CD4-positive, alpha-beta T cell (primary cell): ENCODE measurements around the gene NFKB1. TPM values are rescaled to one million over a fixed set of nuclear protein-coding genes. Genes with fewer than 3 reads are reported as not detected.

Source experiments
- ATAC-seq: fragments of 200-7000 bp; cut with Tn5 transposase; one replicate; pipeline ENCODE4 v1.10.0; 2022; ENCODE audit warnings: mild to moderate bottlenecking; ENCODE audit not compliant: poor library complexity
- CTCF ChIA-PET: fragments of 350-600 bp; sonication (Branson Sonifier 250); formaldehyde crosslinking; loops from one replicate; lab custom pipeline; 2021; ENCODE audit warnings: antibody characterized with exemption, inconsistent platforms; lab: Charles Lee
- POLR2A ChIA-PET: fragments of 350-600 bp; sonication (Branson Sonifier 250); formaldehyde crosslinking; loops from one replicate; lab custom pipeline; 2021; ENCODE audit warnings: antibody characterized with exemption, inconsistent platforms; lab: Charles Lee
- DNase-seq, 14 experiments: peaks; one replicate each; pipeline ENCODE4 v3.0.0-alpha.2; 2013 to 2020; ENCODE audit warnings: mixed read lengths in 2 of 14
- H3K27ac ChIP-seq, 2 donors: one replicate each; pipeline versions ENCODE4 v1.5.1 to v1.7.0; 2013; ENCODE audit warnings: low read length in 2 of 2, low read depth in 1 of 2, mild to moderate bottlenecking in 1 of 2
- H3K27me3 ChIP-seq, 2 experiments: 1 replicate in 1 of 2; 2 replicates in 1 of 2; pipeline versions ENCODE4 v1.6.1 to v1.7.0; 2013; ENCODE audit warnings: low read length in 2 of 2, control low read depth in 1 of 2, mild to moderate bottlenecking in 1 of 2, moderate library complexity in 1 of 2; ENCODE audit not compliant: insufficient read depth in 2 of 2, control insufficient read depth in 1 of 2
- H3K36me3 ChIP-seq: one replicate; pipeline ENCODE4 v1.6.1; 2013; ENCODE audit warnings: low read length, control low read depth; ENCODE audit not compliant: insufficient read depth
- H3K4me1 ChIP-seq: one replicate; pipeline ENCODE4 v1.6.1; 2013; ENCODE audit warnings: low read length, control low read depth; ENCODE audit not compliant: insufficient read depth
- H3K4me3 ChIP-seq: one replicate; pipeline ENCODE4 v1.5.1; 2013; ENCODE audit warnings: mild to moderate bottlenecking, low read length, moderate library complexity
- H3K9me3 ChIP-seq, 2 experiments: 1 replicate in 1 of 2; 2 replicates in 1 of 2; pipeline versions ENCODE4 v1.6.1 to v1.7.0; 2013; ENCODE audit warnings: low read length in 2 of 2, mild to moderate bottlenecking in 2 of 2, control low read depth in 1 of 2, moderate library complexity in 1 of 2; ENCODE audit not compliant: control insufficient read depth in 1 of 2, insufficient read depth in 1 of 2
- H3K27ac Mint-ChIP-seq: one replicate; pipeline ENCODE4 v1.8.0; 2020; ENCODE audit warnings: mixed read lengths
- H3K27me3 Mint-ChIP-seq: one replicate; pipeline ENCODE4 v1.8.0; 2021; ENCODE audit warnings: mixed read lengths
- H3K36me3 Mint-ChIP-seq: one replicate; pipeline ENCODE4 v1.8.0; 2021; ENCODE audit warnings: low read depth, mixed read lengths
- H3K4me1 Mint-ChIP-seq: one replicate; pipeline ENCODE4 v1.8.0; 2021; ENCODE audit warnings: low read depth, mixed read lengths
- H3K4me3 Mint-ChIP-seq: one replicate; pipeline ENCODE4 v1.8.0; 2020; ENCODE audit warnings: mild to moderate bottlenecking, mixed read lengths
- H3K9me3 Mint-ChIP-seq: one replicate; pipeline ENCODE4 v1.8.0; 2020; ENCODE audit warnings: mixed read lengths
- intact Hi-C, 2 experiments: fragments of 100-400 bp; cut with DNase I in 1 of 2; cut with micrococcal nuclease in 1 of 2; formaldehyde crosslinking; loops; one replicate each; pipeline versions ENCODE4 v1.15.1 to v1.9.0; 2023 to 2025; cut with DNase I, micrococcal nuclease
- total RNA-seq, 174 experiments: library from RNA in 2 of 174; stranded (reverse) in 2 of 174; gene quantifications; one replicate each; pipeline ENCODE4 v1.2.3 and lab custom pipeline; 2021 to 2026
- TF ChIP-seq, protein P1 (sequence below): fragments of 200-600 bp; IDR thresholded peaks from one replicate; pipeline ENCODE4 v1.8.0; 2022; ENCODE audit warnings: antibody characterized with exemption, mild to moderate bottlenecking

The NFKB1 gene
- total RNA-seq, 2 experiments from 2014 or later = 134 TPM

DNA sequence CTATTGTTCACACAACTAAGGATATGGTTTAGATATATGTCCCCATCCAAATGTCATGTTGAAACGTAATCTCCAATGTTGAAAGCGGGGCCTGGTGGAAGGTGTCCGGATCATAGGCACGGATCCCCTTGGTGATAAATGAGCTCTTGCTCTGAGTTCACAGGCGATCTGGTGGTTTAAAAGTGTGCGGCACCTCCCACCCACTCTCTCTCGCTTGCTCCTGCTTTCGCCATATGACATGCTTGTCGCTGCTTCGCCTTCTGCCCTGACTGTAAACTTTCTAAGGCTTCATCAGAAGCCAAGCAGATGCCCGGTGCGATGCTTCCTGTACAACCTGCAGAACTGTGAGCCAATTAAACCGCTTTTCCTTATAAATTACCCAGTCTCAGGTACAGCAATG, 128.5 kb downstream of the NFKB1 start:
- TF ChIP-seq, protein P1, sequence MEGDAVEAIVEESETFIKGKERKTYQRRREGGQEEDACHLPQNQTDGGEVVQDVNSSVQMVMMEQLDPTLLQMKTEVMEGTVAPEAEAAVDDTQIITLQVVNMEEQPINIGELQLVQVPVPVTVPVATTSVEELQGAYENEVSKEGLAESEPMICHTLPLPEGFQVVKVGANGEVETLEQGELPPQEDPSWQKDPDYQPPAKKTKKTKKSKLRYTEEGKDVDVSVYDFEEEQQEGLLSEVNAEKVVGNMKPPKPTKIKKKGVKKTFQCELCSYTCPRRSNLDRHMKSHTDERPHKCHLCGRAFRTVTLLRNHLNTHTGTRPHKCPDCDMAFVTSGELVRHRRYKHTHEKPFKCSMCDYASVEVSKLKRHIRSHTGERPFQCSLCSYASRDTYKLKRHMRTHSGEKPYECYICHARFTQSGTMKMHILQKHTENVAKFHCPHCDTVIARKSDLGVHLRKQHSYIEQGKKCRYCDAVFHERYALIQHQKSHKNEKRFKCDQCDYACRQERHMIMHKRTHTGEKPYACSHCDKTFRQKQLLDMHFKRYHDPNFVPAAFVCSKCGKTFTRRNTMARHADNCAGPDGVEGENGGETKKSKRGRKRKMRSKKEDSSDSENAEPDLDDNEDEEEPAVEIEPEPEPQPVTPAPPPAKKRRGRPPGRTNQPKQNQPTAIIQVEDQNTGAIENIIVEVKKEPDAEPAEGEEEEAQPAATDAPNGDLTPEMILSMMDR = no peak
- H3K27ac ChIP-seq = no peak overlapping the region
- H3K36me3 ChIP-seq = peaks cover 6% of the 10 kb centered on the region
- ATAC-seq = no peak
- peaks cover 12% of the 10 kb centered on the region for H3K36me3 Mint-ChIP-seq
- no peaks in the 10 kb centered on the region for H3K9me3 ChIP-seq
- H3K4me3 ChIP-seq = no peak overlapping the region
- no peak for DNase-seq
- CTCF ChIA-PET = no interaction called here
- peaks cover 65% of the 10 kb centered on the region for H3K4me1 Mint-ChIP-seq
- intact Hi-C loops = loop anchor here in 1 of 2 experiments (5.0 kb wide), 2 partner anchors 197 to 468 kb away; partner anchors contain the start of gene BDH2
- H3K27ac Mint-ChIP-seq = peak overlapping the region; percentile 94
- no peaks in the 10 kb centered on the region for H3K9me3 Mint-ChIP-seq
- POLR2A ChIA-PET = interaction anchor here (1.0 to 2.8 kb wide), 6 partner anchors 17 to 284 kb away, joined by 3 to 26 read pairs (median 10); partner anchors contain the start of genes MANBA, NFKB1, SLC39A8 and UBE2D3
- no peaks in the 10 kb centered on the region for H3K27me3 ChIP-seq
- peak overlapping the region; percentile 12 for H3K4me3 Mint-ChIP-seq
- no peaks in the 10 kb centered on the region for H3K27me3 Mint-ChIP-seq
- peaks cover 24% of the 10 kb centered on the region for H3K4me1 ChIP-seq

DNA sequence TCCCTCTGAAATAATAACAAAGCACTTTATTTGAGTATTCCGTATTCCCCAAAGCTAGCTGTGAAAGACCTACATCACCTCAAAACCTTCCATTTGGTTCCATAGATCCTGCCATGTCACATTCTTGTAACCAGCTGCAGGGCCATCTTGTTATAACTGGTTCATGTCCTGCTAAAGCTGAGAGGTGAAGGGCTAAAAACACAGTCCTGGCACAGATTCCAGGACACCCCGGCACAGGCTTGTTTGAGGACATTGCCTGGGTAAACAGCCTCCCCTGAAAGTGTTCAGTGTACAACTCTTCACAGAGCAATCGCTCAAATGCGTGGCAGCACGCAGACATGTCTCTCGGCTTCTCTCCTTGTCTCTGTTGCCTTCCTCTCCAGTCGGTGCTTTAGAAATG, 130.5 kb downstream of the NFKB1 start:
- no peaks in the 10 kb centered on the region for H3K9me3 ChIP-seq
- H3K36me3 ChIP-seq = peaks cover 13% of the 10 kb centered on the region
- Mint-ChIP-seq H3K9me3 (no peaks in the 10 kb centered on the region), H3K4me3 (no peak overlapping the region), H3K27me3 (no peaks in the 10 kb centered on the region), H3K36me3 (peaks cover 27% of the 10 kb centered on the region), H3K27ac (peak overlapping the region; percentile 94), H3K4me1 (peaks cover 53% of the 10 kb centered on the region)
- DNase-seq (no peak), ATAC-seq (no peak)
- POLR2A ChIA-PET = interaction anchor here (1.4 to 2.8 kb wide), 2 partner anchors 8 to 197 kb away, joined by 7 to 26 read pairs; partner anchors contain the start of gene UBE2D3
- H3K4me3 ChIP-seq = no peak overlapping the region
- TF ChIP-seq, protein P1 = no peak
- H3K4me1 ChIP-seq = peaks cover 20% of the 10 kb centered on the region
- H3K27ac ChIP-seq = peak overlapping the region in 1 of 2 donors; percentile 7
- intact Hi-C loops = no loop called here
- H3K27me3 ChIP-seq = no peaks in the 10 kb centered on the region
- CTCF ChIA-PET = interaction anchor here (2.0 kb wide), 1 partner anchor 11 kb away, joined by 11 read pairs; no protein-coding TSS in a partner anchor

DNA sequence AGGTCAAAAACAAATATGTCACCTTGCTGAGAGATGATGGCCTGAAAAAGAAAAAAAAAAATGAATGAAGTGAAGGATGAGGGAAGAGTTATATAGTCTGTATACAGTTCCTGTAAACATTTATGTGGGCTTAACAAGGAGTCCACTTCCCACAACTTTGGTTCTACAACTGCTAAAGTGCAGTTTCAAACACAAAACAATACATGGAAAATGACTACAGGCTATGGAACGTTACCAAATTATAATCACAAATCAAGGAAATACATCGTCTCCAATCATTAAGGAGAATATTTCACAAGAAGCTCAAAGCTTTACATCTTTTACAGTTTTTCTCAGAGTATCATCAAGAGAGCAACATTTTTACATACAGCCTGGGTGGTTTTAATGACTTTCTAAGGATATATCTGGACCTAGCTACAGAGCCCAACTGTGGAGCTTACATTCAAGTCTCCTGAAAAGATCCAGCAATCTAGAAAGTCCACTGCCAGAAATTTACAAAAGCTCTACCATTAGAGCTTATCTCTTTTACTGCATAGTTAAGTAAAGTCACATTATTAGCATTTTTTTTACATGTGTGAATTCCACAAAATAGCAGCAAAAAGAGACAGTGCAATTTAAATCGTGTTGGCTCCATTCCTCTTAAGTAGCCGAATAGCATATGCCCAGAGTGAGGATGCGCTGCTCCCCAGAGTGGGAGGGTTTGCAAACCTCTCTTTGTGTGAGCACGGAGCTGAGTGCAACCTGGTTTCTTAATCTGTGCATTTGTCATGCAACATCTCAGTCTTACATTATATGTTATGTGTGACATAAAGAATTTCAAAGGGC, 131.3 kb downstream of the NFKB1 start:
- Mint-ChIP-seq H3K27ac (peak overlapping the region; percentile 94), H3K4me3 (no peak overlapping the region), H3K9me3 (no peaks in the 10 kb centered on the region), H3K27me3 (no peaks in the 10 kb centered on the region), H3K4me1 (peaks cover 53% of the 10 kb centered on the region), H3K36me3 (peaks cover 34% of the 10 kb centered on the region)
- Histone ChIP-seq H3K9me3 (no peaks in the 10 kb centered on the region), H3K4me3 (no peak overlapping the region), H3K27me3 (no peaks in the 10 kb centered on the region), H3K4me1 (peaks cover 20% of the 10 kb centered on the region), H3K36me3 (peaks cover 13% of the 10 kb centered on the region), H3K27ac (no peak overlapping the region)
- POLR2A ChIA-PET = interaction anchor here (0.8 to 2.8 kb wide), 4 partner anchors 19 to 387 kb away, joined by 3 to 26 read pairs (median 4); partner anchors contain the start of genes SLC9B1 and UBE2D3
- TF ChIP-seq, protein P1 = no peak
- intact Hi-C loops = no loop called here
- DNase-seq = no peak
- CTCF ChIA-PET = interaction anchor here (1.0 kb wide), 1 partner anchor 23 kb away, joined by 3 read pairs; no protein-coding TSS in a partner anchor
- no peak for ATAC-seq
